ENCODE measurements around the gene C13orf46. TPM values are rescaled to one million over a fixed set of nuclear protein-coding genes. Genes with fewer than 3 reads are reported as not detected.

The C13orf46 gene
- total RNA-seq, 2 experiments from 2014 or later = 0.59 to 0.78 TPM

DNA sequence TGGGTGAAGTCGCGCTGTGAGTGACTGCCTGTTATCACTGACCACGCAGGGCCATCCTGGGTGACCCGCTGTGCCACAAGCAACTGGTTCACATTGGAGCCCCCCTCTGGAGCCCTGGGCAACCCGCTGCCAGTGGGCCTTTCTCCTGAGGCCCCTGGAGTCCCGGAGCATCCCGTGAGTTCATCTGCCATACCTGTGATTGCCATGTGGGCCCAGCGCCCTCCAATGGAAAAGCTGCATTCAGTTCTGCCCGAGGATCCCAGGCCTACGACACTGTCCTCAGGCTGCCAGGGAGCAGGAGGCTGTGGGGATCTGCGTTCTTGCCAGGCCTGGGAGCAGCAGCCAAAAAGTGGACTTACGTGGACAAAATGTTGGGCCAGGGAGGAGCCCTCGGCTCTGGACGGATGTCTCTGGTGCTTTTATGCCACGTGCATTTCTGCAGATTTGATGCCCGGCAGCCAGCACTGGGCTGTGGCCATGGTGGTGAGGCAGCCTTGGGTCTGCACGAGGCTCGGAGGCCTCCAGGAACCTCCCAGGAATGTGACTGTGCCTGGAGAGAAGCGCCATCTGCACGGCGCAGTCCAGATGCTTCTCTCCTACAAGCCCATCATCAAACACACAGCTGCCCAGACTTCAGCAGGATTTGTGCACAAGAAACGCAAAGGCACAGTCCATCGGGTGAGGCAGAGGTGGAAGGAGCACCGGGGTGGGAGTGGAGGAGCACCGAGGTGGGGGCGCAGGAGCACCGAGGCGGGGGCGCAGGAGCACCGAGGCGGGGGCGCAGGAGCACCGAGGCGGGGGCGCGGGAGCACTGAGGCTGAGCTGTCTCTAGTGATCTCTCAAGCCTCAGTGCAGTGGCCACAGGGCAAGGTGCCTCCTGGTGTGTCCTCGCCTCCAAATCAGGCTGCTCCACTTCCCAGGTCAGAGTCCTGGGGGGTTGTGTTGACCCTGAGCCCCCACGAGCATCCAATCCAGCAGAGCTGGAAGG, 44.0 kb downstream of the C13orf46 start:
- POLR2A ChIA-PET = no interaction called here
- CTCF ChIA-PET = no interaction called here

DNA sequence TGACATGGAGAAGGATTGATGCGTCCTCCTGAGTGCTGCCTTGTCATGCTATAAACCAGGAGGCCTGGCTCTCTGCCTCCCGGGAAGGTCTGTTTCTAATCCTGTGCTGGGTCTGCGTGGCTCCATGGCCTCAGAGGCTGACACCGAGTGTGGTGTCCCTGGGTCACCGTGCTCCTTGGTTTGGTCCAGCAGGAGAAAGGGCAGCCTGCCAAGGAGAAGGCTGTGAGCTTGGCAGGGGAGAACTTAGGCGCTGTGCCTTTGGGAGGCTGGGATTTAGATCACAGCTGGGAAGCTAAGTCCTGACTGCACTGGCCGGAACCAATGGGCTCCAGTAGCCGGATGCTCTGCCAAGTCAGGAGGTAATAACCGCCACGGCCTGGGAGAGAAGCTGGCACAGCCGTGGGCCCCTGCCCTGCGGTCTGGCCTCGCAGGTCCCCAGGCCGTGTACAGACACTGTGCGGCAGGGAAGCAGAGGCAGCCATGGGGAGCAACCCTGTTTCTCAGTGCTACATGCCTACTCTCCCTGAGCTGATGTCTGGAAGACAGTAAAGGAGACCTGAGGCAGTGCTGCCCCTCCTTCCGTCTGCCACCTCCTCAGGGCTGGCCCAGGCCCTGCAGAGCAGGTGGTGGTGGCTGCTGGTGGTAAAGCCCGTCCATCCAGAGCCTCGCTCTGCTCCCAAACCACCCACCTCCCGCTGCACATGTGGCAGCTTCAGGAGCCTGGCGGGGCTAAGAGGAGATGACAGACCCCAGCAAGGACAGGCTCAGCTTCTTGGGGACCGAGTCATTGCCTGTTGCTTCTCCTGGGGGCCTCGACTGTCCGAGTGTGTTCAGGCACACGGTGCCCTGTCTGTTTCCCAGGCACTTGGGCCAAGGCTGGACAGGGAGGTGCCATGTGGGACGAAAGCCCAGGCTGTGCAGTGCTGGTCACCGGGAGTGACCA, 44.9 kb downstream of the C13orf46 start:
- ChIA-PET CTCF (no interaction called here), POLR2A (no interaction called here)

DNA sequence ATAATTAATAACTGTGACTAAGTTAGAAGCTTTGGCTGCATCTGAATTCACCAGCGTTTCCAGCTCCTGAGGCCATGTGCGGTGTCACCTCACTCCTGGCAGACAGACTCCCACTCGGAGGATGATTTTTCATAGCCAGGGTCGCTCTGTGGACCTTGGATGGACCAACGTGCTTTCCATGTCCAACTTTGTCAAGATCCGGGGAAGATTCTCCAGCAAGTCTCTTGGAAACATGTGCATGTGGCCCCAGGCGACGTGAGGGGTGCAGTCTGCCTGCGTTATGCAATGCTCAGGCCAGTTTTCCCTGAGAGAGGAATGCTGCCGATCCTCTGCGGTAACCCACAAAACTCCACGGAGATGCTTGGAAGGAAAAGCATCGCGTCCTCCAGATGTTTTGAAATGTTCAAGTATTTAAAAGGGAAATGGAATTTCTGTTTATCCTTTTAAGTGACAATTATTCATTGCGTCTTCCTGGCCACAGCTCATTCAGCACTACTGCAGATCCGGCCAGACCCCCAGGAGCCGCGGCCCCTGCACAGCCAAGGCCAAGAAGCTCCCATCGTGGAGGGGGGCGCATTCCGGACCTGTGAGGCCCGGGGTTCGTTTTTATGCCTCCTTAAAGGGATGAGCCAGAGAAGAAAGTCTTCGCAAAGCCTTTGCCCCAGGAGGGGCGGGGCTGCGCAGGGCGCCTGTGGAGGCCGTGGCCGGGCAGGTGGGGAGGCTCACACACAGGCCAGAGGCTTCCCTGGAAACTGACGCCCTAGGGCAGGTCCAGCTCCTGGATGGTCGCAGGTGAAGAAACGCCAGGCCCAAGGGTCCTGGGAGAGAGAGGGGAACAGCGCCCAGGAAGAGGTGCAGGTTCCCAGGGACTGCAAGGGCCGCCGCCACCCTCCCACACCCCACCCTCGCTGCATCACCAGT, 46.0 kb downstream of the C13orf46 start:
- ChIA-PET POLR2A (no interaction called here), CTCF (no interaction called here)

DNA sequence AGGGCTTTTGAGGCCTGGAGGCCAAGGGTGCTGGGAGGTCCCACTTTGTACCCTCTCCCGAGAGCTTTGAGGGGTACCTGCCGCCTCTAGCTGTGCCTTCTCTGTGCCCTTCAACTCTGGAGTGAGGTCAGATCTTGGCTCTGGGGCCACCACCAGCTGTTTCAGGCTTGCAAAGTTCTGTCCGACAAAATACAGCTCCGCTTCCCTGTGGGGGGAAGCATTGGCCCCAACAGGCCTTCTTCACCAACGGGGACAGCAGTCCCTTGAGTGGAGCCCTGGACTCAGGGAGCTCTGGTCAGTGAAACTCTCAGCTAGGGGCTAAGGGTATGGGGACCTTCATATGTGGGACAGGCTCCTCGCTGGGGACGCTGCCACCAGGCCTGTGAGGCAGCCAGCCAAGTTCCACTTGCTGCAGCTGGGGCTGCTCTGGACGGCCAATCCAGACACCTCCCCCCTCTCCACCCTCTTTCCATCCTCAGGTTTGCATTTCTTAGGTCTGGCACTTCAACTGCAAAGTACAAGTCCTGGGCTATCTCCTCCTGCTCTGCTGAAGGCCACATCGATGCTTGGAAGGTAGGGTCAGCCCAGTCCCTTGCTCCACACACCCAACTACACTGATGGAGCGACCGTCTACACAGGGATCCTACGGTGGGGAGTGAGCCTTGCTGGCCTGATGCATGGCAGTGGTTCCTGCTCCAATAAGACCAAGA, 46.8 kb downstream of the C13orf46 start:
- CTCF ChIA-PET = no interaction called here
- POLR2A ChIA-PET = no interaction called here

DNA sequence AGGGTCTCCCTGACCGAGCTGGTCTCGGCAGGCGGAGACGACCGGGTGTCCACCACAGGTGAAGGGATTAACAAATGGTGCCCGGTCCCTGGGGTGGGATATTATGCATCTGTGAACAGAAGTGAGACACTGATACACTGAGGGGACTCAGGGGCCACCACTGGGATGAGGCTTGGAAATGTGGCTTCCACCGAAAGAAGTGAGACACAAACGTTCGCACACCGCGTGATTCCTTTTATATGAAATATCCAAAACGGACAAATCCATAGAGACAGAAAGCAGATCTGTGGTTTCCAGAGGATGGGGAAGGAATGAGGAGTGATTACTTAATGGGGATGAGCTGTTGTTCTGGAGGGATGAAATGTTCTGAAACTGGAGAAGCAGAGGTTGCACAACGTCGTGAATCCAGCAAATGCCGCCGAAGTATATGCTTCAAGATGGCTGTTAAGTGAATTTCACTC, 47.5 kb downstream of the C13orf46 start:
- CTCF ChIA-PET = no interaction called here
- POLR2A ChIA-PET = no interaction called here

DNA sequence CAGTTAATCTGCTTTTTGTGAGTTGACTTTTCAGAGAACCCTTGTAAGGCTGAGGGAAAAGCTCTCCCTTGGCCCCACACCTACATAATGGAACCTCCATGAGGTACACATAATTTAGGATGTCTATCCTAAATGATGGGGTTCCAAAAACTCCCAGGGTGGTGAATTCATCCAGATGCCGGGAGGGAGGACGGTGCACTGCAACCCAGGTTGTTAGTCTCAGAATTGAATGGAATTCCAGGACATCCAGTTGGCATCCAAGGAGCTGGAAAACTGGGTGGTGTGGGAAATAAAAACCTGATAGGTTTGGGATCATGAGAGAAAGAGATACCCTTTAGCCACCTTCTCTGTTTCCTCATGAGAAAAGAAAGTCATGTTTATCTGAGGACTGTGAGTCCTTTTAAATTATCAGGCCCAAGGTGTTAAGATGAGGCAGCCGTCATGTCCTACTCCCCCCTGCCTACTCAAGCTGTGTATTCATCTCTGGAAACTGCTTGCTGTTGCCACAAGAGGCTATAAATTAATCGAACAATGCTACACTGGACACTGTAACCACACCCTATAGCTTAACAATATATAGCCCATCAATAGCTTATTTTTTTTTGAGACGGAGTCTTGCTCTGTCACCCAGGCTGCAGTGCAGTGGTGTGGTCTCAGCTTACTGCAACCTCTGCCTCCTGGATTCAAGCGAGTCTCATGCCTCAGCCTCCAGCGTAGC, 49.5 kb downstream of the C13orf46 start:
- CTCF ChIA-PET = no interaction called here
- POLR2A ChIA-PET = no interaction called here

DNA sequence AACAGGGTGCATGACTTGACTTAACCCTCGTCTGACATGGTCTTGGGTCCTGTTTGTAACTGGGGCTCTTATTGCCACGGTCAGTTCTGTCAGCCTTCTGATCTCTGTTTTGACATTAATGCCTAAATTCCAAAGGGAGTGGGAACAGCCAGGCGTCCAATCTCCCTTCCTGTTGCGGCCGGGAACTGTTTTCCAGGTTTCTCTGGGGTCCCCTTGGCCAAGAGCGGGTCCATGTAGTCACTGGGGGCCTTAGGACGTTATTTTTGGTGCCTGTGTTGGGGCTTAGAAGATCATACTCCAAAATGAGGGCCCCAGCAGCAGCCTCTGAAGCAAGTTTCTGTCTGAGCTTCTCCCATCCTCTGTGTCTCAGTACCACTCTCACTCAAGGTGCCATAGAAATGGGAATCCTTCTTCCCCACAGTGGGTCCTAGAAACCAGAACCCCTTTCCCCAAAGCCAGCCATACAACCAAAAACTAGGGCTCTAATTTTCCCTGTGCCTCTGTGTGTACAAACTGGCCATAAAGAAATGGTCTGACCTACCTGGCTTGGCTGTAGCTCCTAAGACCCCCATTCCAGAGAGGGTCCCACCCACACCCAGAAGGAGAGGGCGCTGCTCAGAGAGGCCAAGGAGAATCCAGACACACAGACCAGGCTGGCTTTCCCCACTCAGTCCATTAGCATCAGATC, 50.4 kb downstream of the C13orf46 start:
- ChIA-PET CTCF (no interaction called here), POLR2A (no interaction called here)

DNA sequence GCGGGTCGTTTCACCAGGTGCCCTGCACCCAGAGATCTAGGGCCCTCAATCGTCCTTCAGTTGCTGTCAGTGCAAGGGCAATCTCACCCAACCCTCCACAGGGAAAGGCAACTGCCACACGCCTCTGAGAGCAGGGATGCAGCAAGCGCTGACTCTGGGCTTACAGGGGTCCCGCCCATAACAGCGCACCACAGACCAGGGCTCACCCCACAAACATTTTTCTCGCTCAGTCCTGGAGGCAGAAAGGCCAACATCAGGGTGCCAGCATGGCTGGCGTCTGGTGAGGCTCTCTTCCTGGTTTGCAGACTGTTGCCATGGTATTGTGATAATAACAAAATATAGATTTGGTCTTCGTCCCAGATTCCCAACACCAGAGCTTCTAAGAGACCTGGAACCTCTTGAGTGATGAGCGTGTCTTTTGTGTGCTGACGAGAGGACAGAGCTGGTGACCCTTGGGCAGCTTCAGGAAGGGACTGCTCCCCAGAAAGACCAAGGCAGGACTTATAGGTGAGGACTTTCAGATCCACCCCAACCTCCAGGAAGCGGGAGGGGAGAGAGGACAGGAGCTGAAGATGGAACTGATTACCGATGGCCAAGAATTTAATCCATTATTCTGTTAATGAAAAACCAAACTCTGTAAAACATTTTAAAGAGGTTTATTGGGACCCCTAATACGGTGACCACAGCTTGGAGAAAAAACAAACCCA, 51.3 kb downstream of the C13orf46 start:
- POLR2A ChIA-PET = no interaction called here
- CTCF ChIA-PET = no interaction called here

DNA sequence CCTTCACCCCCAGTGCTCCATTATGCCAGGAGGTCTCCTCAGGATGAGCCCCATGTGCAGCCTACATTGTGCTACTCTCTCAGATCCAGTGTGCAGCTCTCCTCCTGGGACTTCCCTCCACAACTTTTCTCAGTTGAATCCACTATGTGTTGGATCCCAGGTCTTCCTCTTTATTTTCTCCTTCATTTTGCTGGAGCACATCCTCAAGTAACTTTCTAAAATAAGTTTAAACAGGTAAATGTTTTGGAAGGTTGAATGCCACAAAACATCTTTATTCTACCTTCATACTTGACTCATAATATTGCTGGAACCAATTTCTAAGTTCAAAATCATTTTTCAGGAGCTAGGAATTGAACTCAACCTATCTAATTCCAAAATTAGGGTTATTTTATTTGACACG, 52.1 kb downstream of the C13orf46 start:
- POLR2A ChIA-PET = no interaction called here
- CTCF ChIA-PET = no interaction called here

DNA sequence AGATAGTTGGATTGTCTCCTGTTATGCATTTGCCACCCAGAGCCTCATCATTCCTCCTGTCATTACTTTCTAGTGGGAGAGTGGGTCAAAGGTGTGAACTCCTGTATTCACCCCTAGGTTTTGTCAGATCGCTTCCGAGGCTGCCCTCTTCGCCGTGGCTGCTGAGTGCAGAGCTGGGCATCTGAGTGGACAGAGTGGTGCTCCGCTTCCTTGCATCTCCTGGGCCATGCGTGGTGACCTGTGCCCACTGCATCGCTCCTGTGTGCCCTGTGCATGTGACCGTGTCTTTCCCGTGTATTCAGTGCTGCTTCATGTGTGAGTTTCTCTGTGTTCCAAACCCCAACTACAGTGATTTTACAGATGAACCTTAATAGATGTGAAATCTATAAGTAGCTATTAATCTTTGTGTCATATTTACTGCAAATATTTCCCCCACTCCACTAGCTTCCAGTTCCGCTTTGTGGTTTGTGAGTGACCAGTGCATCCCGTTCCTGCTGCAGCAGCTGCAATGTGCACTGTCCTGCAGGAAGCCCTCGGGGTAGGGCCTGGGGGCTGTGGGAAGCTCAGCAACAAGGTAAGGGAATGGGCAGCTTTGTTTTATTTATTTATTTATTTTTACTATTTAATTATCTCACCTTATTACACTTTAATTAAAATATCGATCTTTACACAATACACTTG, 53.1 kb downstream of the C13orf46 start:
- ChIA-PET CTCF (no interaction called here), POLR2A (no interaction called here)

DNA sequence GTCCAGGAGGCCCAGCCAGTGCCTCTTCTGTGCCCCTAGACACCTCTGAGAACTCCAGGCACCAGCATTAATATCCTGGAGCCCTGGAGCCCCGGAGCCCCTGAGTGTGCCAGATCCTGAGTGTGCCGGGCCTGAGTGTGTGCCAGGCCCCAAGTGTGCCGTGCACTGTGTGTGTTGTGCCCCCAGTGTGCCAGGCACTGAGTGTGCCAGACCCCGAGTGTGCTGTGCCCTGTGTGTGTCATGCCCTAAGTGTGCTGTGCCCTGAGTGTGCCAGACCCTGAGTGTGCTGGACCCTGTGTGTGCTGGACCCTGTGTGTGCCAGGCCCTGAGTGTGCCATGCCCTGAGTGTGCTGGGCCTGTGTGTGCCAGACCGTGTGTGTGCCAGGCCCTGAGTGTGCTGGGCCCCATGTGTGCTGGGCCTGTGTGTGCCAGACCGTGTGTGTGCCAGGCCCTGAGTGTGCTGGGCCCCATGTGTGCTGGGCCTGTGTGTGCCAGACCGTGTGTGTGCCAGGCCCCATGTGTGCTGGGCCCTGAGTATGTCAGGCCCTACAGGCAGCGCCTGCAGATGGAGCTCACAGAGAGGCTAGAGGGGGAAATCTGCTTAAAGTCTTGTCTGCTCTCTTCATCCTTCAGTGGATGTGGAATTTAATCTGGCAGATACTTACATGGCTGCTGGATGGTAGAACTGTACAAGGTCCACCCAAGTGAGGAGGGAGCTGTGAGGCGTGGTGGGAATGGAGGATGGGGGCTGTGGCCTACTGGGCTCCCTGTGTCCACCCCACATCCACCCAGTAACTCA, 53.9 kb downstream of the C13orf46 start:
- ChIA-PET POLR2A (no interaction called here), CTCF (no interaction called here)

DNA sequence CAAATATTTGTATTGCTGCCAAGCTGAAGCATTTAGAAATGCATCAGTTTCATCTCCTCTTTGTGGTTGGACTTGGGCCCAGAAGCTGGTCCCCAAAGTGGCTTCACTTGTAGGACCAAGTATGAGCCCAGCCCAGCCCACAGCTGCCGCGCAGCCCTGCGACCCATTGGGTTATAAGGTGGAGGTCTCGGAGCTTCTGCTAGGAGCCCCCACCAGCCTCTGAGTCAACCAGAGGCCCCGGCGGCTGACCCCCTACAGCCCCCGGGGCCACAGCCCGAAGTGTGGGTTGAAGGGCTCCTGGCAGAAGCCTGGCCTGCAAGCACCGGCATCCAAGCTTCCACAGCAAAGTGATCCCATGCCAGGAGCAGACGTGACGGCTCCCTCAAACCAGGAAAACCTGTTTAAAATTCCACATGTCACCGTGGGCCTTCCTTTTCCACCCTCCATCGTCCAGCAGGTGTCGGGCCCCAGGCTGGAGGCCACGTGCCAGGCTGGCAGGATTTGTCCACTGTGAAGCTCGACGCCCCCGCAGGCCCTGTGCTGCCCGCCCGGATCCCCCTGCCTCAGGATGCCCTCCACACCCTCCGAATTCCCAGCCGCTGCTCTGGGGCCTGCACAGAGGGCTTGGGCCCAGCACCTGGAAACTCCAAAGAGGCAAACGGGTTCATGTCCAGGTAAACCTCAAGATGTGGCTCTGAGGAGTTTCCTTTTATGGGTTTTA, 54.7 kb downstream of the C13orf46 start:
- CTCF ChIA-PET = no interaction called here
- POLR2A ChIA-PET = no interaction called here

DNA sequence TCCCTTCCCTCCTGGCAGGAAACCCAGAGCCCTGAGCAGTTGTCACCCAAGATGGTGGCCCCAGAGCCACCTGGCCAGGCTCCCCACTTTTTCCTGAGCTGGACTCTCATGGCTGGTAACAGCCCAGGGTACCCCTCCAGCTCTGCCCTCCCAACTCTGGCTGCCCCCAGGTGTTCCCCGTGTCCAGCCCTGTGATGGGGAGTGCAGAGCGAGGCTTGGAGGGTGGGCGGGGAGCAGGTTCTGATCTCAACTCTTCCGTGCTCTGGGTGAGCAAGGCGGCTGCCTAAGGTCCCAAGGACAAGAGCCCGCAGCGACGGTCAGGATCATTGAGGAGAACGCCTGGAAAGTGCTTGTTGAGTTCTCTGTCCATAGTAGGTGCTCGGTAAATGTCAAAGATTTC, 55.3 kb downstream of the C13orf46 start:
- POLR2A ChIA-PET = no interaction called here
- CTCF ChIA-PET = no interaction called here

DNA sequence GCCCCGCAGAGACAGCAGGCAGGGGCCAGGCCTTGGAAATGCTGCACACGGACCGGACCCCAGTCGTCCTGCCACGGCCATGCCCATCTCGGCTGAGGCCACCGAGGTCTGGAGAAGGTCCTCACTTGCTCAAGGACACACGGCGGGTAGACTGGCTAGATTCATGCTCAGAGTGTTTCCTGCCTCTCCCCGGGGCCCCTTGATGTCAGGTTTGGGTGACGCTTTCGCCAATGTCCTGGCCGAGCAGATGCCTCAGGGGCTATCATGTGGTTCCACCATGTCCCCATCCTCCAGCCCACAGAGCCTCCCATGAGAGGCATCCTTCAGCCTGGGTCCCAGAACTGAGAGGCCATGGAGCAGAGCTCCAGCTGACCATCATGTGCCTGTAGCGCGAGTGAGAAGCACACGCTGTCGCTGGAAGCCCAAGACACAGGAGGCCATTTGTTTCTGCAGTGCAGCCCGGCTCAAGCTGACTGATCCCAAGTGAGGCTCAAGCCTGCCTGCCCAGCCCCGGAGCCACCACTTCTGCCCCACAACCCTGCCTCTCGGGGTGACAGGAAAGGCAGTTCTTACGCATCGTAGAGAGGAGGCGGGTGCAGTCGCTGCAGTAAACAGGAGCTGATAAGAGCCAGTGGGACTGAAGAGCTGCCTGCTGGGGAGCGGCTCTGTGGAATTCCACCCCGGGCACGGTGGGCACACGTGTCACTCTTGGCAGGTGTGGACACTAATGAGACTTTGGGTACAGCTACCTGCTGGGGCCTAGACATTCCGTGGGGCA, 56.1 kb downstream of the C13orf46 start:
- ChIA-PET POLR2A (no interaction called here), CTCF (no interaction called here)

DNA sequence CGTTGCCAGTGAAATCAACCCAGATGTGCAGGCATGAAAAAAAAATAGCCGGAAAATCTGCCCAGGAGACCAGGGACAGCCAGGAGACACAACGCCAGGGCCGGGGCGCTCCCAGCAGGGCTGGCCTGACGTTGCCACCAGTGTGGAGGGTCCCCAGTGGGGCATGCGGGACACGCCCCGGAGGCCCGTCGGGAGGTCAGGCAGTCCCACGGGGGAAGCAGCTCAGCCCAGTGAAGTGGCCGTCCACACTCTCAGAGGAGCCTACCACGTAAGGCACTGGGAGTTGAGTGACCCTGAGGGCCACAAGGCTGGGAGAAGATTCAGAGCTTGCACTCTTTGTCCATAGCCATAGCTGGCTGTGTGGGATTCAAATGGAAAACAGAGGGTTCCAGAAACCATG, 56.8 kb downstream of the C13orf46 start:
- ChIA-PET POLR2A (no interaction called here), CTCF (interaction anchor here (0.7 kb wide), 1 partner anchor 312 kb away, joined by 3 read pairs; no protein-coding TSS in a partner anchor)

All from activated CD8-positive, alpha-beta memory T cell treated with anti-CD3 and anti-CD28 coated beads for 36 hours (primary cell).